VCaP (cell line): ENCODE data around the gene MAX.

Source experiments
- H3K27ac ChIP-seq: fragments of 450-650 bp; 2 replicates; pipeline ENCODE4 v1.5.1; 2017
- TF ChIP-seq, protein P1 (sequence below): fragments of 450-650 bp; conservative IDR thresholded peaks from 2 replicates; pipeline ENCODE4 v1.5.1; 2017; ENCODE audit warnings: mild to moderate bottlenecking, moderate library complexity

The MAX gene

DNA sequence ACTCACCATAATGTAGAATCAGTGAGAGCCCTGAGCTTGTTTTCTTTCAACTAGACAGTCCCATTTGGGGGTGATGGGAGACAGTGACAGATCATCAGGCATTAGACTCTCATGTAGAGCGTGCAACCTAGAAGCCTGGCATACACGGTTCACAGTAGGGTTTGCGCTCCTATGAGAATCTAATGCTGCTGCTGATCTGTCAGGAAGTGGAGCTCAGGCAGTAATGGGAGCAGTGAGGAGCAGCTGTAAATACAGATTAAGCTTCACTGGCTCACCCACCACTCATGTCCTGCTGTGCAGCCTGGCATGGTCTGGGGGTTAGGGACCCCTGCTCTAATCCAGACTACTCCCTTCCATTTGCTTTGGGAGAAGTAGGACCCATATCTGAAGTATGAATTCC, 60.0 kb downstream of the MAX start:
- H3K27ac ChIP-seq = no peak overlapping the region
- TF ChIP-seq, protein P1, sequence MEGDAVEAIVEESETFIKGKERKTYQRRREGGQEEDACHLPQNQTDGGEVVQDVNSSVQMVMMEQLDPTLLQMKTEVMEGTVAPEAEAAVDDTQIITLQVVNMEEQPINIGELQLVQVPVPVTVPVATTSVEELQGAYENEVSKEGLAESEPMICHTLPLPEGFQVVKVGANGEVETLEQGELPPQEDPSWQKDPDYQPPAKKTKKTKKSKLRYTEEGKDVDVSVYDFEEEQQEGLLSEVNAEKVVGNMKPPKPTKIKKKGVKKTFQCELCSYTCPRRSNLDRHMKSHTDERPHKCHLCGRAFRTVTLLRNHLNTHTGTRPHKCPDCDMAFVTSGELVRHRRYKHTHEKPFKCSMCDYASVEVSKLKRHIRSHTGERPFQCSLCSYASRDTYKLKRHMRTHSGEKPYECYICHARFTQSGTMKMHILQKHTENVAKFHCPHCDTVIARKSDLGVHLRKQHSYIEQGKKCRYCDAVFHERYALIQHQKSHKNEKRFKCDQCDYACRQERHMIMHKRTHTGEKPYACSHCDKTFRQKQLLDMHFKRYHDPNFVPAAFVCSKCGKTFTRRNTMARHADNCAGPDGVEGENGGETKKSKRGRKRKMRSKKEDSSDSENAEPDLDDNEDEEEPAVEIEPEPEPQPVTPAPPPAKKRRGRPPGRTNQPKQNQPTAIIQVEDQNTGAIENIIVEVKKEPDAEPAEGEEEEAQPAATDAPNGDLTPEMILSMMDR = no peak

DNA sequence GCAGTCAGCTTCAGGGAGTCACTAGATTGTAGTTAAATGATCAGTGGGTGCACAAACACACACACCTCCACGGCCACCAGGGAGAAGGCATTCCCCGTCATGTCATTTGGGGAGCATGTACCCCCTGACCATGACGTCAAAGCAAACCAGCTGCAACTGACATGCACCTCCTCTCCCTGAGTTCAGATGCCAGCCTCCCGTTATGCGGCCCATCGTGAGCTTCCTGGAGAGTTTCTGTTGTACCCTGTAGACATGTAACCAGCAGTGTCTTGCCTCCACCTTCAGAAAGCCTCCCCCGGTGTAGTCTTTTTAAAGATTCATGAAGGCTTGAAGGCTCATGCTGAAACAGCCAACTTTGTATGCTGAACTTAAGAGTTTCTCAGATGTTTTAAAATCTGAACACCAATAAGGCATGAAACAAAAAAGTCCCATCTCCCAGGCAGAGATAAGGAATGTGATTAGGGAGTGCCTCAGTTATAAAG, 60.8 kb downstream of the MAX start:
- no peak overlapping the region for H3K27ac ChIP-seq
- TF ChIP-seq, protein P1 = no peak

DNA sequence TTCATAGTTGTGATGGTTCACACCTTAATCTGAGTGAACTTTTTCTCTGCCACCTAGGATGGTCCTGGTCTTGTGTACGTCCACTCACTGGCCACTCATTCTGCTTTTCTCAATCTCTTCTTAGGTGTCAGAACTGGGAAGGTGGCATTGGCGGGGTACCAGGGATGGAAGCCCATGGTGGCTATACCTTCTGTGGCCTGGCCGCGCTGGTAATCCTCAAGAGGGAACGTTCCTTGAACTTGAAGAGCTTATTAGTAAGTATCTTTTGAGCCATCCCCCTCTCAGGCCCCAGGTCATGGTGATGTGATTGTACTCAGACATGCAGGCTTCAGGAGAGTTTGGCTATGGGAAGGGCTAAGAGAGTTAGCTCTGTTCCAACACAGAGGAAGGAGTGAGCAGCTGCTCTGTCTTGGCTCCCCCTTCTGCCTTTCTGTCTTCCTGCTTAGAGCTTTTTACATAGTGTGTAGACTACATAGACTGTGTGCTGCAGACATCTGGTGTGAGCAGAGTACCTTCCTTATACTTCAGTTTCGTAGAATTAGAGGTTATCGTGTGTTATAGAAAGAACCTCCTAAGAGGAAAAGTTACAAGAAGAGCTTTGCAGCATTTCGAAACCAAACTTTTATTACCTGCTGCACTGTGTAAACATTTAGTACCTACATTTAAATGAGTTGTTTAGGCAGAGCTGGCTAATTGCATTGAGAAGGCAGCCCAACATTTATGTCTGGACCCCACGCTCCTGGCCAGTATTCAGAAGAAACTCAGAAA, 61.5 kb downstream of the MAX start:
- TF ChIP-seq, protein P1 = no peak
- no peak overlapping the region for H3K27ac ChIP-seq

- TF ChIP-seq, protein P1 = no peak
- H3K27ac ChIP-seq = no peak overlapping the region
Measured at GRCh38 chr14:65038966-65039365, 63.4 kb downstream of the MAX start.

DNA sequence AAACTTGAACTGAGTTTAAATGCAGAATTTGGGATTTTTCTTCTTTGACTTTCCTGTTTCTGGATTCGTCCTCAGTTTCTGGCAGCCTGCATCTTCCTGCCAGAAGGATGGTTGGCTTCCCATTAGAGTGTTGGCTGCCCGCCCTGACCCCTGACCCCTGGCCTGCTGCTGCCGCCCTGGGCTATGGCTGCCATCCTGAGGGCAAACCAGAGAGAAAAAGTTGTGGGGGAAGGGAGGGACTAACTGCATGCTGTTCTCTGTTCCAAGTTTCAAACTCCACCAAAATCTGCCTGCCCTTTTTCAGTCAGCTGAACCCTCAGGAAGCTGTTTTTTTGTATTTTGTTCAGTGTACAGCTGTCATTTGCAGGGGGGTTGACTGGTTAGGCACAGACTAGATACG, 67.3 kb downstream of the MAX start:
- H3K27ac ChIP-seq = no peak overlapping the region
- TF ChIP-seq, protein P1 = no peak

- H3K27ac ChIP-seq = no peak overlapping the region
- TF ChIP-seq, protein P1 = no peak
Measured at GRCh38 chr14:65034021-65034420, 68.3 kb downstream of the MAX start.

DNA sequence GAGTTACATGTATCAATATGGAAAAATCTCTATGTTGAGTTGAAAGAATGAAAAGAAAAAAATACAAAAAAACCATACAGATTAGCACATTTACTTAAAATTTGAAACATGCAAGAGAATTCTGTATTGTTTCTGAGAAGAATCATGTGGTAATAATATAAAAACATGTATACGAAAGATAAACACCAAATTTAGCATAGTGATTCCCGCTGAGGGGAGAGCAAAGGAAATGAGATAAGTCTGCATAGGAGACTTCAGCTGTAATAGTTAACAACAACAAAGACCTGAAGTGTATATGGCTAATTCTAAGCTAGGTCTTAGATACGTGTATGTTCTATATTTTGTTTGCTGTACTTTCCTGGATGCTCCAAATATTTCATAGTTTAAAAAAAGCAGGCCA, 69.1 kb downstream of the MAX start:
- TF ChIP-seq, protein P1 = no peak
- no peak overlapping the region for H3K27ac ChIP-seq
